HCT116 (cell line): ENCODE measurements around the gene EPHA8. TPM values are rescaled to one million over a fixed set of nuclear protein-coding genes. Genes with fewer than 3 reads are reported as not detected.

Experiments used
- ATAC-seq: fragments of 200-7000 bp; cut with Tn5 transposase; 2 replicates; pipeline ENCODE4 v1.9.1; 2020; ENCODE audit warnings: mild to moderate bottlenecking, moderate library complexity
- BruUV-seq: library from RNA; stranded (reverse); fragments of 400-500 nt; replicated peaks from 2 replicates; lab custom pipeline; 2021; lab: Mats Ljungman, UMichigan
- CTCF ChIA-PET: fragments of 300-600 bp; sonication (Branson Sonifier 250); formaldehyde crosslinking; loops from one replicate; lab custom pipeline; 2021; ENCODE audit warnings: antibody characterized with exemption; lab: Charles Lee
- POLR2A ChIA-PET: fragments of 300-600, 350-600 bp; sonication (Branson Sonifier 250); formaldehyde crosslinking; loops from one replicate; lab custom pipeline; 2021; ENCODE audit warnings: antibody characterized with exemption; lab: Charles Lee
- RAD21 ChIA-PET, 2 experiments: fragments of 300-600 bp; sonication (Branson Sonifier 250); formaldehyde crosslinking; loops; one replicate each; lab custom pipeline; 2023; ENCODE audit warnings: low total read pairs in 2 of 2; ENCODE audit not compliant: uncharacterized antibody in 2 of 2, unreplicated experiment in 2 of 2, low non-redundant PET in 1 of 2; lab: Charles Lee
- DNase-seq: peaks from one replicate; pipeline ENCODE4 v3.0.0-alpha.2; 2010; ENCODE audit warnings: low read depth, low spot score
- H2AFZ ChIP-seq: fragments of 200-600 bp; shearing (Covaris generic), sonication (generic); 2 replicates; pipeline ENCODE4 v1.6.1; 2017; ENCODE audit warnings: low read depth, mixed run types, mixed read lengths, antibody characterized with exemption, low read length; ENCODE audit not compliant: poor library complexity, severe bottlenecking
- H3K27ac ChIP-seq: 2 replicates; pipeline ENCODE4 v1.5.1; 2012; ENCODE audit warnings: low read depth, low read length
- H3K27me3 ChIP-seq: fragments of 200-600 bp; sonication (generic); 2 replicates; pipeline ENCODE4 v1.6.1; 2016; ENCODE audit warnings: mixed run types, low read length, mixed read lengths; ENCODE audit not compliant: insufficient read depth
- H3K36me3 ChIP-seq, 2 experiments: fragments of 200-500 bp in 1 of 2; fragments of 200-600 bp in 1 of 2; sonication (Bioruptor generic) in 1 of 2; sonication (generic) in 1 of 2; 2 replicates each; pipeline versions ENCODE4 v1.5.1 to v1.6.1; 2014 to 2016; ENCODE audit warnings: low read length in 2 of 2, inconsistent platforms in 1 of 2, mixed read lengths in 1 of 2, mixed run types in 1 of 2; ENCODE audit not compliant: insufficient read depth in 2 of 2, control insufficient read depth in 1 of 2
- H3K4me1 ChIP-seq, 2 experiments: fragments of 200-600 bp in 1 of 2; sonication (generic) in 1 of 2; 2 replicates each; pipeline versions ENCODE4 v1.5.1 to v1.6.1; 2012 to 2017; ENCODE audit warnings: low read length in 2 of 2, inconsistent platforms in 1 of 2, mild to moderate bottlenecking in 1 of 2, mixed read lengths in 1 of 2, mixed run types in 1 of 2, moderate library complexity in 1 of 2; ENCODE audit not compliant: insufficient read depth in 2 of 2, control insufficient read depth in 1 of 2
- H3K4me2 ChIP-seq: fragments of 200-600 bp; sonication (generic); 2 replicates; pipeline ENCODE4 v1.6.1; 2017; ENCODE audit warnings: mixed run types, low read length, mixed read lengths
- H3K4me3 ChIP-seq, 2 experiments: fragments of 200-600 bp in 1 of 2; sonication (generic) in 1 of 2; replicated peaks in 1 of 2; 2 replicates each; pipeline ENCODE4 v1.5.1; 2011 to 2016; ENCODE audit warnings: low read length in 2 of 2, control low read depth in 1 of 2, low read depth in 1 of 2, mild to moderate bottlenecking in 1 of 2, mixed read lengths in 1 of 2, mixed run types in 1 of 2
- H3K79me2 ChIP-seq: fragments of 200-600 bp; sonication (generic); 2 replicates; pipeline ENCODE4 v1.6.1; 2017; ENCODE audit warnings: mild to moderate bottlenecking, mixed run types, low read length, moderate library complexity, mixed read lengths; ENCODE audit not compliant: insufficient read depth
- H3K9ac ChIP-seq: fragments of 200-600 bp; sonication (generic); 2 replicates; pipeline ENCODE4 v1.6.1; 2016; ENCODE audit warnings: low read length, mixed read lengths
- H3K9me2 ChIP-seq: fragments of 200-600 bp; sonication (generic), shearing (Covaris generic); 2 replicates; pipeline ENCODE4 v1.6.1; 2017; ENCODE audit warnings: mixed run types, mild to moderate bottlenecking, moderate library complexity; ENCODE audit not compliant: insufficient read depth
- H3K9me3 ChIP-seq, 2 experiments: fragments of 200-500 bp in 1 of 2; fragments of 200-600 bp in 1 of 2; sonication (Bioruptor generic) in 1 of 2; sonication (generic) in 1 of 2; 2 replicates each; pipeline ENCODE4 v1.6.1; 2014 to 2017; ENCODE audit warnings: low read length in 2 of 2, mixed read lengths in 2 of 2, inconsistent platforms in 1 of 2, low read depth in 1 of 2, mild to moderate bottlenecking in 1 of 2, mixed run types in 1 of 2, moderate library complexity in 1 of 2; ENCODE audit not compliant: control insufficient read depth in 1 of 2, insufficient read depth in 1 of 2
- H4K20me1 ChIP-seq: fragments of 200-600 bp; sonication (generic), shearing (Covaris generic); 2 replicates; pipeline ENCODE4 v1.6.1; 2017; ENCODE audit warnings: mixed run types, mild to moderate bottlenecking, moderate library complexity; ENCODE audit not compliant: insufficient read depth
- ATF3 ChIP-seq: IDR thresholded peaks from 2 replicates; pipeline ENCODE4 v1.6.1; 2012
- CBX3 ChIP-seq: IDR thresholded peaks from 2 replicates; pipeline ENCODE4 v1.6.1; 2012; ENCODE audit warnings: low read depth
- CTCF ChIP-seq, 3 experiments: fragments of 200-600 bp in 1 of 3; sonication (generic) in 1 of 3; IDR thresholded peaks in 2 of 3; conservative IDR thresholded peaks in 1 of 3; 2 replicates each; pipeline ENCODE4 v1.5.1; 2012 to 2017; ENCODE audit warnings: low read depth in 2 of 3, low read length in 2 of 3, antibody characterized with exemption in 1 of 3, borderline replicate concordance in 1 of 3, control low read depth in 1 of 3, mild to moderate bottlenecking in 1 of 3, mixed read lengths in 1 of 3, mixed run types in 1 of 3, moderate library complexity in 1 of 3; ENCODE audit not compliant: insufficient read depth in 1 of 3
- ELF1 ChIP-seq: IDR thresholded peaks from 2 replicates; pipeline ENCODE4 v1.6.1; 2012; ENCODE audit warnings: low read depth, borderline replicate concordance
- EZH2 ChIP-seq: fragments of 200-600 bp; sonication (generic); IDR thresholded peaks from 2 replicates; pipeline ENCODE4 v1.6.1; 2017; ENCODE audit warnings: antibody characterized with exemption, mixed run types
- EZH2phosphoT487 ChIP-seq: fragments of 200-600 bp; IDR thresholded peaks from 2 replicates; pipeline ENCODE4 v1.6.1; 2018; ENCODE audit warnings: antibody characterized with exemption, borderline replicate concordance
- FOSL1 ChIP-seq: IDR thresholded peaks from 2 replicates; pipeline ENCODE4 v1.6.1; 2012; ENCODE audit warnings: low read depth
- TCF7L2 ChIP-seq: IDR thresholded peaks from 2 replicates; pipeline ENCODE4 v1.7.0; 2011; ENCODE audit warnings: borderline replicate concordance, inconsistent platforms; ENCODE audit not compliant: insufficient read depth, insufficient read length; ENCODE audit errors: extremely low read depth
- ZBTB33 ChIP-seq: IDR thresholded peaks from 2 replicates; pipeline ENCODE4 v1.6.1; 2011; ENCODE audit warnings: mild to moderate bottlenecking, low read length, moderate library complexity; ENCODE audit not compliant: insufficient replicate concordance; ENCODE audit errors: extremely low read depth
- ZNF274 ChIP-seq: fragments of 200-500 bp; sonication (Bioruptor generic); IDR thresholded peaks from 2 replicates; pipeline ENCODE4 v1.6.1; 2014; ENCODE audit warnings: mild to moderate bottlenecking, low read depth, low read length, inconsistent platforms
- intact Hi-C: fragments of 100-400 bp; cut with micrococcal nuclease; formaldehyde crosslinking; loops from 2 replicates; pipeline ENCODE4 v1.10.0; 2022
- total RNA-seq: library from RNA; stranded (reverse); gene quantifications from one replicate; pipeline ENCODE4 v1.2.1, GENCODE V29; 2021; ENCODE audit not compliant: unreplicated experiment

EPHA8 gene
- total RNA-seq, 1 experiment from 2014 or later = 0.30 TPM

GRCh38 chr1:22579541-22580155 is 16.4 kb downstream of the EPHA8 start:
- DNase-seq (no peak), ATAC-seq (no peak)
- ChIA-PET POLR2A (interaction anchor here (0.7 kb wide), 1 partner anchor 321 kb away, joined by 3 read pairs; no protein-coding TSS in a partner anchor), RAD21 (no interaction called here), CTCF (interaction anchor here (0.6 kb wide), 1 partner anchor 354 kb away, joined by 3 read pairs; no protein-coding TSS in a partner anchor)
- Histone ChIP-seq H4K20me1 (no peaks in the 10 kb centered on the region), H3K9me2 (no peaks in the 10 kb centered on the region), H2AFZ (no peak overlapping the region), H3K79me2 (no peaks in the 10 kb centered on the region), H3K27me3 (no peaks in the 10 kb centered on the region), H3K9me3 (peaks cover 0 to 18% of the 10 kb centered on the region in 2 experiments; a peak in 1 of 4 replicates), H3K36me3 (no peaks in the 10 kb centered on the region), H3K4me2 (no peak overlapping the region), H3K9ac (no peak overlapping the region), H3K27ac (no peak overlapping the region), H3K4me3 (no peak overlapping the region), H3K4me1 (no peaks in the 10 kb centered on the region)
- no TSS peak for BruUV-seq
- intact Hi-C loops = no loop called here
- TF ChIP-seq ZNF274 (no peak), ZBTB33 (no peak), EZH2 (no peak), ATF3 (no peak), CTCF (IDR thresholded peaks at IDR 0.05 in 2 of 3, conservative IDR thresholded peaks at IDR 0.05 in 1 of 3; ENCODE audit: borderline replicate concordance in 1 of 3, insufficient read depth in 1 of 3, low read depth in 2 of 3, low read length in 2 of 3) (no peak), TCF7L2 (no peak), EZH2phosphoT487 (no peak), CBX3 (no peak), FOSL1 (no peak), ELF1 (no peak)
